ENCODE results near the gene FGF21.

DNA sequence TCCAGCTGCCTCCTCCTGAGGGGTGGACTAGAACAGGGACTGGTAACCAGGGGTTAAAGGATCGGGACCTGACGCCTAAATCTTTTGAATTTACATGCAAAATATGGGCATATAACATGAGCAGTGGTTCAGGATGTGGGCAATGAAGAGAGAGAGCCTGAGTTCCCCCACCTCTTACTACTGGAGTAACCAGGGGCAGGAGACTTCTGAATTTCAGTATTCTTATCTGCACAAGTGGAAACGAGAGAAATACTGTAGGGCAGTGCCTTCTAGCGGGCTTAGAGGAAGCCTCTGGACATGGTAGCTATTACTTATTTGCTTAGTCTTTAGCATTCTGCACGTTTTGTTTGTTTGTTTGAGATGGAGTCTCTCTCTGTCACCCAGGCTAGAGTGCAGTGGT lies 29.2 kb downstream of the FGF21 start:
- TF ChIP-seq TAF1 (IDR thresholded peaks at IDR 0.05; ENCODE audit: borderline replicate concordance, low read depth, low read length) (no peak), POLR2AphosphoS5 (IDR thresholded peaks at IDR 0.05; ENCODE audit: low read depth, low read length) (no peak)

Measured in GM12892 (cell line).